BLaER1 treated with 17β-estradiol and CSF1 and Interleukin-3, amounts not matched to agents 10 nM and 100 nM (cell line): ENCODE data around the gene HLCS.
"Not testable (repeated sequence)": the region's sequence is repeated elsewhere in the genome, so short reads cannot be mapped to it uniquely, and the experiment has no call there.

Source experiments
- H3K27ac ChIP-seq, 11 experiments: shearing (Covaris generic); formaldehyde crosslinking; 2 replicates each; pipeline ENCODE4 v1.8.1; 2022
- H3K27me3 ChIP-seq, 11 experiments: shearing (Covaris generic); formaldehyde crosslinking; 2 replicates each; pipeline ENCODE4 v1.8.1; 2022
- H3K36me3 ChIP-seq, 11 experiments: shearing (Covaris generic); formaldehyde crosslinking; 2 replicates each; pipeline ENCODE4 v1.8.1; 2022
- H3K4me1 ChIP-seq, 10 experiments: shearing (Covaris generic); formaldehyde crosslinking; 2 replicates each; pipeline ENCODE4 v1.8.1; 2022
- H3K4me2 ChIP-seq, 11 experiments: shearing (Covaris generic); formaldehyde crosslinking; 2 replicates each; pipeline ENCODE4 v1.8.1; 2022
- H3K4me3 ChIP-seq, 10 experiments: shearing (Covaris generic); formaldehyde crosslinking; 2 replicates each; pipeline ENCODE4 v1.8.1; 2022
- H3K9ac ChIP-seq, 11 experiments: shearing (Covaris generic); formaldehyde crosslinking; 2 replicates each; pipeline ENCODE4 v1.8.1; 2022
- H3K9me3 ChIP-seq, 11 experiments: shearing (Covaris generic); formaldehyde crosslinking; replicated peaks in 1 of 11; 2 replicates each; pipeline ENCODE4 v1.8.1; 2022
- H4K20me1 ChIP-seq, 11 experiments: shearing (Covaris generic); formaldehyde crosslinking; 2 replicates each; pipeline ENCODE4 v1.8.1; 2022
- Cebpa-rat ChIP-seq, 11 experiments: shearing (Covaris generic); IDR thresholded peaks; 2 replicates each; pipeline ENCODE4 v1.8.1; 2022

HLCS gene

DNA sequence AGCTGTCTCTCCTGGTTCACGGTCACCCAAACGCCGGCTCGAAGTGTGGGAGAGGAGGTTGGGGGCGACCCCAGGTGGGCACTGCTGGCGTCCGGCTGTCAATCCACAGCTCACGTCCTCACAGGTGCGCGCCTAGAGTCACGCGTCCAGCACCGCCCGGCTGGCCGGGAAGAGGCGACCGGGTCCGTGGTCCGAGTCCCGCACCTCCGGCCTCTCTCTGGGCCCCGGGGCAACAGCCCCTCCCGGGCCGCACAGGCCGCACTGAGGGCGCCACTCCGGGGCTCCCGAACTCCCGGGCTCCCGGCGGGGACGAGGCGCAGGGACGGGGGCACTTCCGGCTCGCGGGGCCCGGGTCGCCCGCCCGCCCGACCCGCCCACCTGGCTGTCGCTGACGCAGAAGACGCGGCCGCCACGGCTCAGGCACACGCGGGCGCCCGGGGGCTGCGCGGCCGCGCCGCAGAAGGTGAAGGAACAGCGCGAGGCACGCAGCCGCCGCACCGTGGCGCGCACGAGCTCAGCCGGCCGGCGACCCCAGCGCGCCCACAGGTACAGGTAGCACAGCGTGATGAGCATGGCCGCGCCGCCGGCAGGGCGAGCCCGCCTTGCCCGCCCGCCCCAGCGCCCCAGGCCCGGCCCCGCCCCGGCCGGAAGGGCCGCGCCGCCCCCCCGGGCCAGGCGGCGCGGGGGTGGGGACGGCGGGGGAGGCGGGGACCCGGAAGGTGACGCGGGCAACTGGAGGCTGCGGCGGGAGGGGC is at the start of gene HLCS:
Gene HLCS, minus strand, starts transcription at position 604 of the 755 bp plus-strand sequence. Its CDS starts 31 bp downstream, at position 573.
- H3K4me3 ChIP-seq: peak within 1 kb of the TSS; percentile 68 to 88 (median 80)
- H3K9ac ChIP-seq: peak within 1 kb of the TSS; percentile 77 to 91 (median 86)
- H3K27me3 ChIP-seq: no peaks in the 10 kb centered on the region
- TF ChIP-seq Cebpa-rat (IDR thresholded peaks at IDR 0.05): no peak
- peaks cover 17 to 34% (median 24%) of the 10 kb centered on the region in 10 experiments for H3K4me1 ChIP-seq
- H3K9me3 ChIP-seq: no peaks in the 10 kb centered on the region
- H3K36me3 ChIP-seq: peaks cover 0 to 11% (median 6%) of the 10 kb centered on the region in 11 experiments; a peak in 14 of 22 replicates
- no peaks in the 10 kb centered on the region for H4K20me1 ChIP-seq
- H3K27ac ChIP-seq: peak within 1 kb of the TSS; percentile 62 to 87 (median 80)
- peak within 1 kb of the TSS; percentile 82 to 98 (median 92) for H3K4me2 ChIP-seq

DNA sequence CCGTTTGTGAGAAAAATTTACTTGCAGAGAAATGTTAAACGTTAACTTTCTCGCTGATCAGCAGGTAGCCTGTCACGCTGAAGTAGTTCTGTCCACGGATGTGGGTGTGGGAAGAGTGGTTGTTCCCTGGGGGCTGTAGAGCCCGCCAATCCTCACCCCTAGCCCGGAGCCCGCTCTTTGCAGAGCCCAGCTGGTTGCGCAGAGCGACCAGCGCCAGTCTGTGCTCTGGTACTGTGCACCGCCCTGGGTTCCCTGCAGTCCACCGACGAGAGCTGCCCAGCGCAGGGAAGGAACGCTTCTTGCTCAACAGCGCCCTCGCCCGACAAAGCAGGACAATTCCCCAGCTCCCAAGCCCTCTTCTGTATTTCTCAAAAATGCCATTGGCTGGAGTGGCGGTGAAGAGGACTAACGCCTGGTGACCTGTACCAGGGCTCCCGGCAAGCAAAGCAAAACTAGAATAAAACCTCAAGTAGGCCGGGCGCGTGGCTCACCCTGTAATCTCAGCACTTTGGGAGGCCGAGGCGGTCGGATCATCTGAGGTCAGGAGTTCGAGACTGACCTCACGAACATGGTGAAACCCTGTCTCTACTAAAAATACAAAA is 43.4 kb upstream of the HLCS start:
- Histone ChIP-seq H3K36me3 (no peaks in the 10 kb centered on the region), H3K9me3 (peaks cover 0 to 11% (median 6%) of the 10 kb centered on the region in 11 experiments; a peak in 11 of 22 replicates), H3K4me1 (peaks cover 5 to 33% (median 26%) of the 10 kb centered on the region in 10 experiments; a peak in 19 of 20 replicates), H3K4me3 (peak overlapping the region in 3 of 10 experiments; percentile 5 to 40 (median 21); a peak in 3 of 20 replicates), H4K20me1 (no peaks in the 10 kb centered on the region; a peak in 1 of 22 replicates), H3K27me3 (peaks cover 29 to 57% (median 44%) of the 10 kb centered on the region in 11 experiments), H3K4me2 (peak overlapping the region; percentile 54 to 88 (median 74)), H3K9ac (peak overlapping the region in 2 of 11 experiments; percentile 2 to 26; a peak in 1 of 22 replicates), H3K27ac (no peak overlapping the region)
- TF ChIP-seq Cebpa-rat (IDR thresholded peaks at IDR 0.05): no peak

DNA sequence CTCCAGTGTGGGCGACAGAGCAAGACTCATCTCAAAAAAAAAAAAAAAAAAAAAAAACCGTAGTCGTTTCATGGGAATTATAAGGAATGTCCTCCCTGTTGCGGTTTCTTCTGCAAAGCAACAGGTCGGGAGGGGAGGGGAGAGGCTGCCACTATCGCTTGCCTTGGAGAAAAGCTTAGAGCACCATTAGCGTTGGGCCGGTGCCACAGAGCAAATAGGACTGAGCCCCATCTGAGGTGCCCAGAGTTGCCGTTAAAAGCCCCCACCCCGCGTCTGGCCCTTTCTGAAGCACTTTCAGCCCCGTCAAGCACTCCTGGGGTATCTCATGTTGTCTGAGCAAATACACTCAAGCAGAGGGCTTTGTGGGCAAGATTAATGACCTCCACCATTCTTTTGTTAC is 42.3 kb upstream of the HLCS start:
- Histone ChIP-seq H3K36me3 (no peaks in the 10 kb centered on the region), H4K20me1 (no peaks in the 10 kb centered on the region; a peak in 1 of 22 replicates), H3K9ac (no peak overlapping the region), H3K9me3 (peaks cover 0 to 11% (median 6%) of the 10 kb centered on the region in 11 experiments; a peak in 11 of 22 replicates), H3K27me3 (peaks cover 29 to 57% (median 44%) of the 10 kb centered on the region in 11 experiments), H3K27ac (no peak overlapping the region), H3K4me3 (no peak overlapping the region), H3K4me1 (peaks cover 5 to 33% (median 26%) of the 10 kb centered on the region in 10 experiments; a peak in 19 of 20 replicates), H3K4me2 (no peak overlapping the region)
- TF ChIP-seq Cebpa-rat (IDR thresholded peaks at IDR 0.05): no peak

DNA sequence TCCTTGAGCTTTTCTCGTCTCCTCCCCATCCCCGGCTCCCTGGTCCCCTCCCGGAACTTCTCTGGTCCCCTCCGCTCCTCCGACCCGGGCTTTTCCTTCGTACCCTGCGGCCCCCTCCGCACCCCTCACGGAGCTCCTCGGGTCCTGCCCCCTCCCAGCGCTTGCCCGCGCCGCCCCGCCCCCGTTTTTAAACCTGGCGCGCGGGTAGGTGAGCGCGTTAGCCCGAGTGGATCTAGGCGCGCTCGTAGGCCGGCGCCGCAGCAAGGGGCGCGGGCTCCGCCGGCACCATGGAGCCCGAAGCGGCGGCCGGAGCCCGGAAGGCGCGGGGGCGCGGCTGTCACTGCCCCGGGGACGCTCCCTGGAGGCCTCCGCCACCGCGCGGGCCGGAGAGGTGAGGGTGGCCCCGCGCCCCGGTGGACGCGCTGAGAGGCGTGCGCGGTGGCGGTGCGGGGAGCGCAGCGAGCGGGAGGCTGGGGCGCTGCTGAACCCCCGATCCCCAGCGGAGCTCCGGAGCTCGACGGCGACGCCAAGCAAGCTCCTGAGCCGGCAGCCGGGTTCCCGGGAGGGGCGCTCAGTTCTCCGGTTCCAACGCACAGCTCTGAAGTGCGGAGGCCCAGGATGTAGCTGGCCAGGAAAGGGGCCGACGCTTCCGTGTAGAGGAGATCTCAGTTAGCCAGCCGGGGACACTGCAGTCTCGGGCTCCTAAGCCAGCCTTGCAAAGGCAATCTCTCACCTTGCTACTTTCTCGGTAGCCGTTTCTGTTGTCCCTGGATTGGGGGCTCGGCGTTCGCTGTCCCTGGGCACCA is 40.2 kb upstream of the HLCS start, which contains the start of gene RIPPLY3:
Gene RIPPLY3, plus strand, starts transcription at position 217 of the 806 bp plus-strand sequence. Its CDS starts 71 bp downstream, at position 288.
- no peaks in the 10 kb centered on the region; a peak in 1 of 22 replicates for H4K20me1 ChIP-seq
- no peaks in the 10 kb centered on the region for H3K36me3 ChIP-seq
- peaks cover 0 to 11% (median 6%) of the 10 kb centered on the region in 11 experiments; a peak in 11 of 22 replicates for H3K9me3 ChIP-seq
- peak within 1 kb of the TSS; percentile 85 to 99 (median 95) for H3K4me2 ChIP-seq
- H3K27me3 ChIP-seq: peaks cover 29 to 57% (median 44%) of the 10 kb centered on the region in 11 experiments
- peak within 1 kb of the TSS; percentile 60 to 80 (median 70) for H3K4me3 ChIP-seq
- H3K9ac ChIP-seq: peak within 1 kb of the TSS; percentile 48 to 78 (median 73); a peak in 21 of 22 replicates
- peaks cover 11 to 39% (median 34%) of the 10 kb centered on the region in 10 experiments for H3K4me1 ChIP-seq
- no peak for TF ChIP-seq Cebpa-rat (IDR thresholded peaks at IDR 0.05)
- peak within 1 kb of the TSS in 9 of 11 experiments; percentile 35 to 54 (median 38); a peak in 13 of 22 replicates for H3K27ac ChIP-seq

DNA sequence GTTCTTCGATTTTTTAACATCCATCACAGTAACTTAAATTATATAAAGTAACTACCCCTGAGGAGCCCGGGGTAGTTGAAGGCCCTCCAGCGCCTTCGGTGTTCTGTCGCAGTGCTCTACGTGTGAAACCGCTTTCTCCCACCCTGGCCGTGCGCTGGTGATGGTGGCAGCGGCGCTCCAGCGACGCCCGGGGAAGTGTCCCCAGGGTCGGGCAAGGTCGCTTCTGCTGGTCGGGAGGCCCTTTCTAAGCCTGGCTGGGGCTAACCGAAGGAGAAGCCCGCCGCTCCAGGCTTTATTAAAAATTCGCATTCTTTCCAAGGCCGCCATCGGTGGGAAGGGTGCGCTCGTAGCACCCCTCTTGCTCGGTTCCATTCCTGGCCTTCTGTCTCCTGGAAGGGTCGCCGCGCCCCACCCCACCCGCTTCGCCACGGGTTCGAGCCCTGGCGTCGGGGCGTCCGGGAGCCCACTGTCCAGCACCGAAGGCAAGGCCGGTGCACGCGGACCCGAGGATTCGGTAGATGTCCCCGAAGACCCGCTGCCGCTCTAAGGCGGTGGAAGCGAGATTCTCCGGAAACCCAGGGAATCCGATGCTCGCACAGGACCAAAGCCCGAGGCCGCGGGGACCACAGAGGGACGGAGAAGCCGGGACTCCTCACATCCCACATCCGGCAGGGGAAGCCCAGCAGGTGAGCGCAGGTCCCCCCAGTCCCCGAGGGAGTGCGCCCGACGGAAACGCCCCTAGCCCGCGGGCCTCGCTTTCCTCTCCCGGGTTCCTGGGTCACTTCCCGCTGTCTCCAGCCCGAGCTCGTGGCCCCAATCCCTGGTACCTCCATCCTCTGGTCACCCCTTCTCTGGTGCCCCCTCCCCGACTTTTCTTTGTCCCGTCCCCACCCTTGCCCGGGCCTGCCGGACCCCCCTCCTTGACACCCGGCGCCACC is 39.3 kb upstream of the HLCS start:
- peak overlapping the region; percentile 60 to 80 (median 70) for H3K4me3 ChIP-seq
- H3K4me1 ChIP-seq: peaks cover 20 to 42% (median 38%) of the 10 kb centered on the region in 10 experiments
- no peak overlapping the region for H3K27ac ChIP-seq
- peaks cover 0 to 11% (median 6%) of the 10 kb centered on the region in 11 experiments; a peak in 11 of 22 replicates for H3K9me3 ChIP-seq
- H3K9ac ChIP-seq: peak overlapping the region in 6 of 11 experiments; percentile 62 to 76 (median 72); a peak in 7 of 22 replicates
- TF ChIP-seq Cebpa-rat (IDR thresholded peaks at IDR 0.05): no peak
- H4K20me1 ChIP-seq: no peaks in the 10 kb centered on the region; a peak in 1 of 22 replicates
- peaks cover 29 to 54% (median 44%) of the 10 kb centered on the region in 11 experiments for H3K27me3 ChIP-seq
- H3K4me2 ChIP-seq: peak overlapping the region; percentile 85 to 99 (median 95)
- no peaks in the 10 kb centered on the region for H3K36me3 ChIP-seq

DNA sequence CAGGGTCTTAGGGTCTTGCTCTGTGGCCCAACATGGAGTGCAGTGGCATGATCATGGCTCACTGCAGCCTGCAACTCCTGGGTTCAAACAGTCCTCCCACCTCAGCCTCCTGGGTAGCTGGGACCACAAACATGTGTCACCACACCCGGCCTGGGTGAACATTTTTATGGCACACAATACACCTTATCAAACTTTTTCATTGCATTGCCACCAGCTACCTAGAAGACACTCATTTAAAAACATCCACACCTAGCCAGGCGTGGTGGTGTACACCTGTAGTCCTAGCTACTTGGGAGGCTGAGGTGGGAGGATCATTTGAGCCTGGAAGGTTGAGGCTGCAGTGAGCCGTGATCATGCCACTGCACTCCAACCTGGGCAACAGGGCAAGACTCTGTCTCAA is 37.4 kb upstream of the HLCS start:
- not testable (repeated sequence) for H3K9ac ChIP-seq, H3K4me2 ChIP-seq

DNA sequence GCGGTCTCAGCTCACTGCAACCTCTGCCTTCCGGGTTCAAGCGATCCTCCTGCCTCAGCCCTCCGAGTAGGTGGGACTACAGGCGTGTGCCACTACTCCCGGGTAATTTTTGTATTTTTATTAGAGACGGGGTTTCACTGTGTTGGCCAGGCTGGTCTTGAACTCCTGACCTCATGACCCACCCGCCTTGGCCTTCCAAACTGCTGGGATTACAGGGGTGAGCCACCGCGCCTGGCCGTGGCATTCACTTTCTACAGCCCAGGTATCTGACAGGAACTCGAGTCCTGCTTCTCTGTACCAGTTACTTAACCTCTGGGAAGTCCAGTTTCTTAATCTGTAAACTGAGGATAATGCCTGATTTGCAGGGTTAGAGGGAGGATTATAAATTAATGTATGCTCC is 36.4 kb upstream of the HLCS start:
- peaks cover 22 to 28% (median 25%) of the 10 kb centered on the region in 11 experiments for H3K27me3 ChIP-seq
- not testable (repeated sequence) for H3K36me3 ChIP-seq, H3K4me2 ChIP-seq, H3K27ac ChIP-seq, H3K4me3 ChIP-seq, H3K9ac ChIP-seq, H4K20me1 ChIP-seq
- H3K9me3 ChIP-seq: peaks cover 0 to 11% (median 6%) of the 10 kb centered on the region in 11 experiments; a peak in 11 of 22 replicates
- peaks cover 19 to 30% (median 29%) of the 10 kb centered on the region in 10 experiments for H3K4me1 ChIP-seq

More for the DNA sequence above, 37.4 kb upstream of the HLCS start:
- peaks cover 19 to 30% (median 29%) of the 10 kb centered on the region in 10 experiments for H3K4me1 ChIP-seq
- not testable (repeated sequence) for H3K4me3 ChIP-seq, H3K36me3 ChIP-seq, H3K27ac ChIP-seq, H4K20me1 ChIP-seq
- peaks cover 0 to 11% (median 6%) of the 10 kb centered on the region in 11 experiments; a peak in 11 of 22 replicates for H3K9me3 ChIP-seq
- H3K27me3 ChIP-seq: peaks cover 29 to 39% (median 36%) of the 10 kb centered on the region in 11 experiments
